GM20431 (cell line): ENCODE measurements around the gene CBX7.

ENCODE experiments used
- in situ Hi-C: fragments of 300-500 bp; cut with MseI, MboI; formaldehyde crosslinking; loops from one replicate; pipeline ENCODE4 v1.15.0; 2020; ENCODE audit warnings: low sequenced_read_pairs; ENCODE audit not compliant: unreplicated experiment

Gene CBX7

DNA sequence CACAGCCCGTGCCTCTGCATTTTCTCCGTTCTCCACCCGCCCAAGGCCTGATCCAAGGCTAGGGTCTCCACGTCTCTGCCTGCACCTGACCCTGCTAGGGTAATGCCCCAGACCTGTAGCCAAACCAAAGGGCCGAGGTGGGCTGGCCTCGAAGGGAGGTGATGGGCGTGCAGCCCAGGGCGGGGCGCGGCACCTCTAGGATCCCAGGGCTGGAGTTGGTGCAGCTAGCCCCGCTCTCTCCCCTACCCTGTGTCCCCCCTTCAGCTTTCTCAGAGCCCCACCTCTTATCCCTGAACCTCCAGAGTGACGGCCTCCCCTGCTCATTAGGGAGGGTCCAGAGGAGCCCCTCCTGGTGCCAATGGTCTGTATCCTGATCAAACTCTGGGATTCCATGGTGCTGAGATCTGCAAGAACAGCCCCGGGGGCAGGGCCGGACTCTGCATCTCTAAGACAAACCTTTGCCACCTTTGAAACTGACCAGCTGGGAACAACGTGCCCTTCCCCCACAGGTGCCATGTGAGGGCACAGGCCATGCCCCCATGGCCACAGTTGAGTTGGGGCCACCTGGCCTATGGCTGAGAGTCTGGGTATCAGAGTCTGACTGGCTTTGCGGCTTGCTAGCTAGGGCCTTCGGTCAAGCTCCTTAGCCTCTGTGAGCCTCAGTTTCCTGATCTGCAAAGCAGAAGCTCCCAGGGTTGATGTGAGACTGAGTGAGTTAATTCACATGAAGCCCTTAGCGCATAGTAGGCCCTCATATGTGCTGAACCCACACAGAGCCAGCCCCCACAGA lies 23.1 kb upstream of the CBX7 start:
- in situ Hi-C loops, result loop anchor here (5.0 kb wide), 1 partner anchor 137 kb away; no protein-coding TSS in a partner anchor

- in situ Hi-C loops, result loop anchor here (5.0 to 25.0 kb wide), 2 partner anchors 138 to 338 kb away; partner anchors contain the start of genes ATF4 and MIEF1
Observed at GRCh38 chr22:39174498-39175352, 22.2 kb upstream of the CBX7 start.

DNA sequence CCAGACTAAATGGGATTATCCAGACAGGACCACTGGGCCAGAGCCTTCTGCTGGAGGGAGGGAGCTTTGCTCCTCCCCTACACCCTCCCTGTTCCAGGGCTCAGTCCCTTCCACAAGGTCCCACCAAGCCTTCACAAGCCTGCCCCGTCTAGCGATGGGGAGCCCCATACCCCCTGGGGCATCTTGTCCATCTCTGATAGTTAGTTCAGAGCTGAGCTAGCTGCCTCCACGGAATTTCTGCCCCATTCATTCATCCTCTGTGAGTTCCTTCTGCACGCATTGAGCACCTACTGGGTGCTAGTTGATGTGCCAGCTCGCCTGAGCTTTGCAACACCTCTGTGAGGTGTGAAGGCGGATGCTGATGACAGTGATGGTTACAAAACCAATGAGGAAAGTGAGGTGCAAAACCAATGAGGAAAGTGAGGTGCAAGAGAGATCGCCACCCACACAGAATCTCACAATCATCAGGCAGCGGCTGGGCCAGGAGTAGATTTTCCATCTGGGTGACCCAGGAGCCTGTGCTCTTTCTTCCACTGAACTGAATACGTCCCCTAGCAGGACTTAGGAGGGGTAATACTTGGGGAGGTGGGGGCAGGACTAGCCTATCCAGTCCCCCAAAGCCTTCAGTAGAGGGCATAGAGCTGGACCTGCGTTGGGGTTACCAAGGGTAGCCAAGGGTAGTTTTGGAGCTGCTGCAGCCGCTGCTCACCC lies 21.5 kb upstream of the CBX7 start:
- in situ Hi-C loops, result loop anchor here (25.0 kb wide), 1 partner anchor 338 kb away; the partner anchor contains the start of genes ATF4 and MIEF1

DNA sequence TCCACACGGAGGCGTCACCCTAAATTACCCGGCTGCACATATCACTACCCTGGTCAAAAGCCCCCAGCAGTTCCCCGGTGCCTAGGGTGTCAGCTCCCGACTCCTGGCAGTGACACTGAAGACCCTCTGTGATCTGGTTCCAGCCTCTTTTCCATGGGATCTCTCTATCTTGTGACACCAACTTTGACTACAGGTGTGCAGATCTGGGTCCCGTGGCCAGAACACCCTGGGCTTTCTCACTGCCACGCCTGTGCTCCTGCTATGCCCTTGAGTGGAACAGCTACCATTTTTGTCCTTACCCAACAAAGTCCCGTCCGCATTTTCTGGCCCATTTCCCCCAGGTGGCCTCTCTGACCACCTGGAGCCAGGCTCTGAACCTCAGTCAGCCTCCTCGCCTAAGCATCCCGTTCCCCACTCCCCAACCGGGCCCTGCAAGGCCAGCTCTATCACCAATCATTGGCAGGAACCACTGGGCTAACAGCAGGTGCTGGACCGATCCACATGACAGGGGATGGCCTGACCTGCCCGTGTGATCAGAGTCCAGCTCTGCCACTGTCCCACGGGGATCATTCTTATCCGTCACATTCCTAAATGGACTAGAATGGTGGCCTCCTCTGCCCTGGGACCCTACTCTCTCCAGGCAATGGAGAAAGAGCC lies 20.7 kb upstream of the CBX7 start:
- in situ Hi-C loops, result loop anchor here (25.0 kb wide), 1 partner anchor 339 kb away; the partner anchor contains the start of genes ATF4 and MIEF1

DNA sequence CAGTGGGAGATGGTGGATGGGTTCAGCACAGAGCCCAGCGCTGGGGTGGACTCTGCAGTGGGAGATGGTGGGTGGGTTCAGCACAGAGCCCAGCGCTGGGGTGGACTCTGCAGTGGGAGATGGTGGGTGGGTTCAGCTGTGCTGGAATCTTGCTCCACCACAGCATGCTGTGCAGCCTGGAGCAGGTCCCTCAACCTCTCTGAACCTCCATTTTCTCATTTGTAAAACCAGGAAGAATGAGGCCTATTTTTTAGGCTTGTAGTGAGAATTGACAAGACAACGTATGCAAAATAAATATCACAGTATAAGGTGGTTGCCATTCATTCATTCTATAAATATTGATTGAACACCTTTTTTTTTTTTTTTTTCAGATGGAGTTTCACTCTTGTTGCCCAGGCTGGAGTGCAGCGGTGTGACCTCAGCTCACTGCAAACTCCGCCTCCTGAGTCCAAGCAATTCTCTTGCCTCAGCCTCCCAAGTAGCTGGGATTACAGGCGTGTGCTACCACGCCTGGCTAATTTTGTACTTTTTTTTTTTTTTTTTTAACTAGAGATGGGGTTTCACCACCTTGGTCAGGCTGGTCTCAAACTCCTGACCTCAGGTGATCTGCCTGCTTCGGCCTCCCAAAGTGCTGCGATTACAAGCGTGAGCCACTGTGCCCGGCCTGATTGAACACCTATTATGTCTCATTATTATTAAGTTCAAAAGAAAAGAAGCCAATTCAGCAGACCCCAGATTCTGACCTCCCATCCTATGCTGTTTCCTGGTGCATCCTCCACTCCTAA lies 20.0 kb upstream of the CBX7 start:
- in situ Hi-C loops, result loop anchor here (25.0 kb wide), 1 partner anchor 340 kb away; the partner anchor contains the start of genes ATF4 and MIEF1

GRCh38 chr22:39171623-39172264 lies 19.3 kb upstream of the CBX7 start:
- in situ Hi-C loops, result loop anchor here (25.0 kb wide), 1 partner anchor 341 kb away; the partner anchor contains the start of genes ATF4 and MIEF1

DNA sequence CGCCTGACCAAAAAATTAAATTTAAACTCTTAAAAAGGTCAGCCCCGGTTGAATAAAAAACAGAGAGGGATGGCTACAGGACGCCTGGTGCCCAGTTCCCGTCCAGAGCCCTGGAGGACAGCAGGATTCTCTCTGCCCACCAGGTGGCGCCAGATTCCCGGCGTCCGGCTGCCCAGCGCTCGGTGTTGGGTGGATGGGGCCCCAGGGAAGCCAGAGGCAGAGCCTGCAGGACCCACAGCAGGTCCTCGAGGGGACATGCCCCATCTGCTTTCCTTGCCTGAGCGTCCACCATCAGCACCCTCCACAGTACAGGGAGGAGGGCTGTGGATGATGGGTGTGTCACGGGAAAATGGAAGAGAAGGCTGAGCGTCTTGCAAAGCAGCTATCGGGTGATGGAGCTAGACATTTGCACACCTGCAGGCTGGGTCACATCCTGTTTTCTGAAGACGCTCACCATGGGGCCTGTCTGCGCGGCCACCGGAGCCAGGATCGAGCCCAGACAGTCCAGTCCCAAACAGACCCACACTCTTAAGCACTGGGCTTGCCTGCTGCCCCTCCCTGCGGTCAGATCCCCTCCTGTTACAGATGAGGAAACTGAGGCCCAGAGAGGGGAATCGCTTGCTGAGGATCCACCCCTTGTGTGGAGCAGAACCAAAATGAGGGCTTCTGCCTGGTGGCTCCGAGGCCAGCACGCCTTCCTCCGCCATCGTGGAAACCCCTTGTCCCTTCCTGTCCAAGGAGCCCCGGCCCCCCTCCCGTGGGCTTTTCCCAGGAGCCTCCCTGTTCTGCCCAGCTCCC lies 18.5 kb upstream of the CBX7 start:
- in situ Hi-C loops, result loop anchor here (25.0 kb wide), 1 partner anchor 341 kb away; the partner anchor contains the start of genes ATF4 and MIEF1

DNA sequence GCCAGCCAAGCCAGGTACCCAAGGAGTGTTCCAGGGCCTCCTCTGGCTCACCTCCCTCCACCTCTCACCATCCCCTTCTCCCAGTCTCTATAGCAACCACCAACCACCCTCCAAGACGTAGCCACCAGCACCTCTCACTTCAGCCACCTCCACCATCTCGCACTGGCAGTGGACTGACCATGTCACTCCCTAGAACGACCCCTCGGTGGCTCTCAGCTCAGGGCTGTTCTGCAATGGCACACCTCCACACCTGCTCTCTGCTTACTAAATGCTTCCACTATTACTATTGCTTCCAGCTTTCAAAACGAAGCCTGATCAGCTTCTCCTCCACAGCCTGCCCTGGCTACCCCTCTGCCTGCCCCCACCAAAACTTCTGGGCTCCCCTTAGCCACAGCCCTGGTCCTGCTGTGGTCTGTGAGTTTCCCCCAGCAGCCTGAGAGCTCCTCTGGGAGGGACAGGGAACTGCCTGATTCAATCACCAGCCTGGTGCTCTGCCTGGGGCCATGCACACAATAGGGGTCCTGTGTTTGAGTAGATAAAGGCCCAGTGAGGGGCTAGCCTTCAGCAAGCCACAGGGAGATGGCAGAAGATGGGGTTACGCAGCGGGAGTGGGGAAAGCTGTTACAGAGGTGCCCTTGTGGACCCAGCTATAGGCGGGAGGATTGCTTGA lies 17.5 kb upstream of the CBX7 start:
- in situ Hi-C loops, result loop anchor here (25.0 kb wide), 1 partner anchor 342 kb away; the partner anchor contains the start of genes ATF4 and MIEF1

- in situ Hi-C loops, result loop anchor here (25.0 kb wide), 1 partner anchor 346 kb away; the partner anchor contains the start of genes ATF4 and MIEF1
Observed at GRCh38 chr22:39166547-39166946, 14.1 kb upstream of the CBX7 start.

DNA sequence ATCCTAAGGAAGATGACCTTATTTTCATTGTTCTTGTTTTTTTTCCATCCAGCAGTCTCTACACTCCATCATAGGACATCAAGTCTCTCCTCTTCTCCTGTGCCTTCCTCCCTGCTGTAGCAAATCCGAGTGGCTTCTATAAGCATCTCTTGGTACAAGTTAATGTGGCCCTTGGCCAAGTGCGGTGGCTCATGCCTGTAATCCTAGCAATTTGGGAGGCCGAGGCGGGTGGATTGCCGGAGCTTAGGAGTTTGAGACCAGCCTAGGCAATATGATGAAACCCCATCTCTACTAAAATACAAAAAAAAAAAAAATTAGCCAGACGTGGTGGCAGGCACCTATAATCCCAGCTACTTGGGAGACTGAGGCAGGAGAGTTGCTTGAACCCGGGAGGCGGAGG lies 3.6 kb upstream of the CBX7 start:
- in situ Hi-C loops, result loop anchor here (25.0 kb wide), 1 partner anchor 356 kb away; the partner anchor contains the start of genes ATF4 and MIEF1

DNA sequence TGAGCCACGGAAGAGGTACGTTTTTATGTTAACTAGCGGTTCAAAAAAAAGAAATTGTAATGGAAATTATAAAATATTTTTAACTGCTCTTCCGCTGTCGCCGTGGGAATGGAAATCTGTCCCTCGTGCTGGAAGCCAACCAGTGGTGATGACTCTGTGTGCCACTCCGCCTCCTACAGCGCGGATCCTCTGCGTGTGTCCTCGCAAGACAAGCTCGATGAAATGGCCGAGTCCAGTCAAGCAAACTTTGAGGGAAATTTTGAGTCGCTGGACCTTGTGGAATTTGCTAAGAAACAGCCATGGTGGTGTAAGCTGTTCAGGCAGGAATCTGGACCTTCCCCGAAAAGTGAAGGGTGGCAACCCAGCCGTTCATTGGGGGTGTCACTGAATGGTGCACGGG lies 2.9 kb upstream of the CBX7 start:
- in situ Hi-C loops, result loop anchor here (25.0 kb wide), 1 partner anchor 357 kb away; the partner anchor contains the start of genes ATF4 and MIEF1

DNA sequence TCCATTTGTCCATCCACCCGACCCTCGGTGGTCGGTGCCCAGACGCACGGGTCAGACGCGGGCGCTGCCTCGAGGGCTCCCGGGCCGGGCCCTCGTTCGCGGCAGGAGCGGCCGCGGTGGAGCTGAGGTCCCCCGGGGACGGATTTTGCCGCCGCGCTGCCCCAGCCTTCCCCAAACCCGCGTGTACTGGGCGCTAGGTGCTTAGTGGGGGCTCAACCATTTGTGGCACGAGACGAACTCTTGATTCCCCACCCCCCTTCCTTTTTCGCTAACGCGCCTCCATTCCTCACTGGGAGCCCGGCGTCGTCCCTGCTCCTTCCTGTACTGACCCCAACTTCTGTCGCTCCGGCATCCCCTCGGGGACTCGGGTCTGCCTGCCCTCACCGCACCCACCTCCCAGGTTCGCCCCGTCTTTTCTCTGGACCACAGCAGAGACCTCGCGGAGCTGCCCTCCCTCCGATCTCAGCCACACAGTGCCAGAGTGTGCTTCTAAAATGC lies 789 bp upstream of the CBX7 start:
- in situ Hi-C loops, result loop anchor here (25.0 kb wide), 1 partner anchor 359 kb away; the partner anchor contains the start of genes ATF4 and MIEF1

DNA sequence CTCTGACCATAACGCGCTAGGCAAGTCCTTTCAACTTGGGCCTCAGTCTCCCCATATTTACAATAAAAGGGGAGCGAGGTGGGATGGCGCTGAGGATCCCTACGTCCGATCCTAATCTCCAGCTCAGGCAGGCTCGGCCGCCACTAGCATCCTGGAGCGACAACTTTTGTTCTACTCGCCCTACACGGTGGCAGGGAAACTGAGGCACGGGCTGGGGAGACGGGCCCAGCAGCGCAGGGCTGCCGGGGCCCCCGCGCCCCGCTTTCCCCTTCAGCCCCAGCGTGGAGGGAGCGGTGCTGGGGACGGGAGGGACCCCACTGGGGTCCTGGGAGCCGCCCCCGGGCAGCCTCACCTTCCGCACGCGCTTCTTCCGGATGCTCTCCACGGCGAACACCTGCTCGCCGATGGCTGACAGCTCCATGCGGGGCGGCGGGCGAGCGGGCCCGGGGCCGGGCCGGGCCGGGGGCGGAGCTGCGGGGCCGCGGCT lies 413 bp downstream of the CBX7 start:
- in situ Hi-C loops, result loop anchor here (25.0 kb wide), 1 partner anchor 360 kb away; the partner anchor contains the start of genes ATF4 and MIEF1

DNA sequence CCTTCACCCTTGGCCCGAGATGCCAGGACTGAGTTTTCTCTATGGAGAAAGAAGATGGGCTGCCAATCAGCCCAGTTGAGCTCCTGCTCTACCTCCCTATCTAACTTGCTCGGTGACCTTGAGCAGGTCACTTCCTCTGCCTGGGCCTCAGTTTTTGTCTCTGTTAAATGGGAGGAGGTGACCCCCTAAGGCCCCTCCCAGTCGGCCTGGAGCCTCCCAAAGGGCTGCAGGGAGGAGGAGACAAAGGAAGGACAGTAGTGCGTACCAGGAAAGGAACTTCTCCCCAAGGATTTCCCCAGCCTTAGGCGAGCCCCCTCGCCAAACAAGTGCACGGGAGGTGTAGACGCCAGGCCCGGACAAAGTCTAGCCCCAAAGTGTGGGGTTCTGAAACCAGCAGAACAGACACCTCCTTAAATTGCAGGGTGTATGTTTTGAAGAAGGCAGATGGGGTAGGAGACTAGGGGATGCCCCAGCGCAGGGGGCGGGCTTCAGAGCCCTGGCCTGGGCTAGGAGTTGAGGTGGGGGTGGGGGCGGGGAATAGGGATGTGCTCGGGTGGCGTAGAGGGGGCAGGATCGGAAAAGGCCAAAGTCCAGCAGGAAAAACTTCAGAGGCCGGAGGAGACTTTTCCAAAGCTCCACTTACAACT lies 1.0 kb downstream of the CBX7 start:
- in situ Hi-C loops, result loop anchor here (25.0 kb wide), 1 partner anchor 361 kb away; the partner anchor contains the start of genes ATF4 and MIEF1

GRCh38 chr22:39150848-39151215 lies 1.6 kb downstream of the CBX7 start:
- in situ Hi-C loops, result loop anchor here (25.0 kb wide), 1 partner anchor 361 kb away; the partner anchor contains the start of genes ATF4 and MIEF1
